Heart left ventricle (tissue), 16 donors: ENCODE results near the gene GALT. TPM values are rescaled to one million over a fixed set of nuclear protein-coding genes. Genes with fewer than 3 reads are reported as not detected.

Experiments
- ATAC-seq, 4 donors: fragments of 200-7000 bp; cut with Tn5 transposase; one replicate each; pipeline ENCODE4 v1.9.1; 2020 to 2022; ENCODE audit warnings: moderate library complexity in 4 of 4, mild to moderate bottlenecking in 3 of 4, moderate number of reproducible peaks in 1 of 4
- DNase-seq, 5 donors: peaks; one replicate each; pipeline ENCODE4 v3.0.0-alpha.2; 2020
- H3K27ac ChIP-seq, 12 donors: fragments of 200-600 bp; sonication (generic) in 4 of 12; one replicate each; pipeline versions ENCODE4 v1.5.0 to v1.8.0; 2016 to 2022; ENCODE audit warnings: mild to moderate bottlenecking in 2 of 12
- H3K27me3 ChIP-seq, 9 donors: fragments of 200-600 bp; sonication (generic) in 2 of 9; one replicate each; pipeline versions ENCODE4 v1.5.1 to v1.8.0; 2016 to 2022; ENCODE audit warnings: mild to moderate bottlenecking in 3 of 9
- H3K36me3 ChIP-seq, 9 donors: fragments of 200-600 bp; sonication (generic) in 2 of 9; one replicate each; pipeline versions ENCODE4 v1.5.0 to v1.8.0; 2018 to 2022; ENCODE audit warnings: mild to moderate bottlenecking in 2 of 9
- H3K4me1 ChIP-seq, 12 donors: fragments of 200-600 bp; sonication (generic) in 4 of 12; one replicate each; pipeline versions ENCODE4 v1.5.0 to v1.8.0; 2016 to 2022; ENCODE audit warnings: mild to moderate bottlenecking in 3 of 12
- H3K4me3 ChIP-seq, 12 donors: fragments of 200-600 bp; sonication (generic) in 4 of 12; one replicate each; pipeline versions ENCODE4 v1.5.0 to v1.8.0; 2017 to 2022; ENCODE audit warnings: mild to moderate bottlenecking in 9 of 12, moderate library complexity in 4 of 12
- H3K9me3 ChIP-seq, 12 donors: fragments of 200-600 bp; sonication (generic) in 4 of 12; one replicate each; pipeline versions ENCODE4 v1.5.0 to v1.8.0; 2016 to 2022; ENCODE audit warnings: mild to moderate bottlenecking in 1 of 12
- POLR2A ChIP-seq, 2 donors: fragments of 450-650 bp; IDR thresholded peaks; one replicate each; pipeline ENCODE4 v1.6.1; 2017; ENCODE audit warnings: antibody characterized with exemption in 2 of 2, mild to moderate bottlenecking in 2 of 2, moderate library complexity in 2 of 2
- WGBS, 4 donors: extraction: QIAGEN DNeasy Blood & Tissue Kit in 2 of 4; methylation state at CpG; one replicate each; pipeline versions ENCODE4 v1.1.5 to v1.1.7; 2013 to 2018; 5-methylcytosine and 5-hydroxymethylcytosine counted together
- intact Hi-C, 10 donors: fragments of 100-400 bp; cut with DNase I; formaldehyde crosslinking; loops; one replicate each; pipeline versions ENCODE4 v1.11.1 to v1.14.2; 2022
- polyA plus RNA-seq, 2 donors: library from polyadenylated mRNA; stranded (reverse); fragments of 200-250 nt; gene quantifications; one replicate each; pipeline ENCODE4 v1.2.3, GENCODE V29; 2013
- total RNA-seq, 9 donors: library from RNA; depleted of rRNA in 2 of 9; stranded (reverse); fragments of >200 nt in 2 of 9; fragmentation: NEBNext Ultra II Directional in 3 of 9; extraction: Animal tissue kit (Norgen Biotek cat#: 25700) in 3 of 9; gene quantifications; one replicate each; pipeline versions ENCODE4 v1.1.0 to v1.2.4, GENCODE V29; 2016 to 2023
- TF ChIP-seq, protein P1 (sequence below), 12 donors: fragments of 200-600 bp; sonication (generic) in 4 of 12; IDR thresholded peaks; one replicate each; pipeline versions ENCODE4 v1.5.0 to v1.8.0; 2018 to 2022; ENCODE audit warnings: antibody characterized with exemption in 12 of 12, mild to moderate bottlenecking in 5 of 12
- donor health status: ischemic (EF 13 %, LVEDD 7.1; RV severe dilation, severe dysfunction).
- donor health status: healthy with polysubstance abuse.
- donor health status: DM: no; HTN: yes; CAD: no.
- donor health status: DM: no; HTN: no; CAD: no.
- donor health status: ischemic (EF 25% LVEDD 6.9; RV normal size, moderate dysfunction).
- donor health status: ischemic (EF 25% LVEDD 5.7; RV mildly dilated, moderate dysfunction).
- donor health status: healthy.
- donor health status: DM: yes; HTN: yes; CAD: no.
- donor health status: ischemic (EF 35%, LVEDD 5.7; RV mildly dilated, moderate dysfunction).
- donor health status: nonischemic (EF 11% LVEDD 7.7; RV severe dilation, severe dysfunction).
- donor health status: DM: yes; HTN: yes; CAD: no.
- donor health status: PGD.
- donor health status: ischemic (EF 29% LVEDD 5.4; RV normal size, mild dysfunction).
- donor health status: nonischemic (EF 23%, LVEDD 6.1; RV moderate dilation, normal function).

GALT gene
- total and polyA plus RNA-seq, 11 donors = 16.8 to 67.9 (median 41.2) TPM

DNA sequence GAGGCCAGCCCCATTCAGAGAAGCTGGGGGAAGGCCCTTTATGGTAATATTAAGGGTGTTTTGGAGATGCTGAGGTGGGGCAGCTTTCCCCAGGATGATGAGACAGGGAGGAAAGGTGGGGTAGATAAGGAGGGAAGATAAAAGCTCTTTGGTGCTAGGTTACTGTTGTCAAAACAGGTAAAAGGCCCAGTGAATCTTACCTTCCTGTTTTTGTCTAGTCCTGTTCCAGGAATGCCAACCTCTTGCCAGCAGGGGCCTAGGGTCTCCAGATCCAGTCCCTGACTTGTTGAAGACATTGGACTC lies 16.8 kb downstream of the GALT start:
- Histone ChIP-seq H3K4me1 (peaks cover 0 to 24% (median 12%) of the 10 kb centered on the region in 12 donors), H3K9me3 (no peaks in the 10 kb centered on the region), H3K36me3 (peaks cover 0 to 39% (median 23%) of the 10 kb centered on the region in 9 donors), H3K27ac (peak overlapping the region in 2 of 12 donors; percentile 45 to 99), H3K27me3 (no peaks in the 10 kb centered on the region), H3K4me3 (no peak overlapping the region)
- intact Hi-C loops = loop anchor here in 1 of 10 donors (10.0 kb wide), 1 partner anchor 412 kb away; the partner anchor contains the start of genes FANCG and VCP
- DNase-seq = no peak
- no peak for TF ChIP-seq POLR2A (IDR thresholded peaks at IDR 0.05)
- TF ChIP-seq, protein P1, sequence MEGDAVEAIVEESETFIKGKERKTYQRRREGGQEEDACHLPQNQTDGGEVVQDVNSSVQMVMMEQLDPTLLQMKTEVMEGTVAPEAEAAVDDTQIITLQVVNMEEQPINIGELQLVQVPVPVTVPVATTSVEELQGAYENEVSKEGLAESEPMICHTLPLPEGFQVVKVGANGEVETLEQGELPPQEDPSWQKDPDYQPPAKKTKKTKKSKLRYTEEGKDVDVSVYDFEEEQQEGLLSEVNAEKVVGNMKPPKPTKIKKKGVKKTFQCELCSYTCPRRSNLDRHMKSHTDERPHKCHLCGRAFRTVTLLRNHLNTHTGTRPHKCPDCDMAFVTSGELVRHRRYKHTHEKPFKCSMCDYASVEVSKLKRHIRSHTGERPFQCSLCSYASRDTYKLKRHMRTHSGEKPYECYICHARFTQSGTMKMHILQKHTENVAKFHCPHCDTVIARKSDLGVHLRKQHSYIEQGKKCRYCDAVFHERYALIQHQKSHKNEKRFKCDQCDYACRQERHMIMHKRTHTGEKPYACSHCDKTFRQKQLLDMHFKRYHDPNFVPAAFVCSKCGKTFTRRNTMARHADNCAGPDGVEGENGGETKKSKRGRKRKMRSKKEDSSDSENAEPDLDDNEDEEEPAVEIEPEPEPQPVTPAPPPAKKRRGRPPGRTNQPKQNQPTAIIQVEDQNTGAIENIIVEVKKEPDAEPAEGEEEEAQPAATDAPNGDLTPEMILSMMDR (IDR thresholded peaks at IDR 0.05) = no peak
- no peak for ATAC-seq

DNA sequence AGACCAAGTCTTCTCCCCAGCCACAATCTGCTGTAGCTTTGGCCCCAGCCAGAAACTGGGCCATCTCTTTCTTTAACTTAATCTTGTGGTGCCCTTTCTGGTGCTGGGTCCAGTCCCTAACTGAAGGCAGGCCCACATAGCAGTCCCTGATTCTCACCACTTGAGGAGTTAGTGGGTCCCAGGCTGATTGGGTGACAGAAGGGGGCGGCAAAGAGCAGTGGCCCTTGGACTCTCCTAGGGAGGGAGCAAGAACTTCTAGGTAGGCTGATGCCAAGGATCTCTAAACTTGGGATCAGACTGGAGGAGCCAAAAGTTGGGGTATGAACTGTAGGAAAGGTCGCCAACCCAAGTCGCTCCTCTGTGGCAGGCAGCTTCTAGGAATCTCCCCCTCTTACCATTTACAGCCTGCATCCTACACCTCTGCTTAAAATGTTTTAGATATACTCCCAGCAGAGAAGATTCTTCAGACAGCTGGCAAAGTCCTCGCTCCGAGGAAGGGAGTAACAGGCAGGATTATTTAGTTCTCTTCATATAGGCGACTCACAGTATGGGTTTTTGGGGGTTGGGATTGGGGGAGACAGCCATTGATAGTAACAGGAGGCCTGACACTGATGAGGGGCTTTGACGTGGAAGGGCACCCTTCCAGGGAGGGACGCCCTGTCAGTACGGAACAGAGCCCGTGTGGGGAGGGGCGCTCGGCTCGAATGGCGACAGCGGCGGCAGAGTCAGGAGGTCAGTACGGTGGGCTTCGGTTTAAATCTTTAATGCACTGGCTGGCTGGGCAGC lies 18.0 kb downstream of the GALT start:
- 11 to 20% (median 18%) methylated on average over 18 of the region's 18 CpGs for WGBS, 4 donors
- intact Hi-C loops = loop anchor here in 3 of 10 donors (2.0 to 10.0 kb wide), 4 partner anchors 38 to 438 kb away; partner anchors contain the start of genes FANCG (in 1 of the 3), STOML2 (in 1 of the 3) and VCP (in 1 of the 3)
- DNase-seq (peak; percentile 80 to 83 (median 82)), ATAC-seq (peak; percentile 38 to 47 (median 43))
- TF ChIP-seq POLR2A (IDR thresholded peaks at IDR 0.05) = no peak
- TF ChIP-seq, protein P1 (IDR thresholded peaks at IDR 0.05) = peak; percentile 62 to 91 (median 78)
- Histone ChIP-seq H3K9me3 (peaks cover 0 to under 1% (median 0%) of the 10 kb centered on the region in 12 donors), H3K36me3 (peaks cover 0 to 38% (median 23%) of the 10 kb centered on the region in 9 donors), H3K4me1 (peaks cover 0 to 24% (median 12%) of the 10 kb centered on the region in 12 donors), H3K27ac (peak overlapping the region; percentile 88 to 99 (median 98)), H3K4me3 (peak overlapping the region; percentile 54 to 91 (median 74)), H3K27me3 (no peaks in the 10 kb centered on the region)

DNA sequence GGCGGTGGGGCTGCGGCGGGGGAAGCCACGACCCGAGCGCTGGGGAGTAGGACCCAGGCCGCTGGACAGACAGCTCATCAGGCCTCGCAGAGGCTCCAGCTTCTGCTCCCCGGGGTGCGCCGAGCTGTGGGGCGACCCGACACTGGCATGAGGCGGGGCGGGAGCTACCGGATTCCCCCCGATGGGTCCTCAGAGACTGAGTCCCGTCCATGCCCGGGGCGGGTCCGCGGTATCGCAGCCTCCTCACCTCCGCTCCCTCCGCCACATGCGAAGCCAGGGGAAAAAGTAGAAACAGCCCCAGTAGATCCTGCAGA lies 18.5 kb downstream of the GALT start:
- Histone ChIP-seq H3K36me3 (peaks cover 0 to 33% (median 19%) of the 10 kb centered on the region in 9 donors), H3K9me3 (peaks cover 0 to 6% (median 0%) of the 10 kb centered on the region in 12 donors), H3K27me3 (no peaks in the 10 kb centered on the region), H3K27ac (peak overlapping the region; percentile 88 to 99 (median 98)), H3K4me3 (peak overlapping the region; percentile 54 to 91 (median 74)), H3K4me1 (peaks cover 0 to 24% (median 12%) of the 10 kb centered on the region in 12 donors)
- TF ChIP-seq, protein P1 (IDR thresholded peaks at IDR 0.05) = peak in 3 of 12 donors; percentile 15 to 30 (median 19)
- TF ChIP-seq POLR2A (IDR thresholded peaks at IDR 0.05) = no peak
- WGBS, 4 donors = 0 to 3% (median 2%) methylated on average over 12 to 26 of the region's 26 CpGs
- ATAC-seq (peak in 1 of 4 donors; percentile 0), DNase-seq (no peak)
- intact Hi-C loops = loop anchor here in 3 of 10 donors (2.0 to 10.0 kb wide), 4 partner anchors 37 to 437 kb away; partner anchors contain the start of genes FANCG (in 1 of the 3), STOML2 (in 1 of the 3) and VCP (in 1 of the 3)
